ENCODE data around the gene NBPF19.
"Not testable (repeated sequence)": the region's sequence is repeated elsewhere in the genome, so short reads cannot be mapped to it uniquely, and the experiment has no call there.

The NBPF19 gene

DNA sequence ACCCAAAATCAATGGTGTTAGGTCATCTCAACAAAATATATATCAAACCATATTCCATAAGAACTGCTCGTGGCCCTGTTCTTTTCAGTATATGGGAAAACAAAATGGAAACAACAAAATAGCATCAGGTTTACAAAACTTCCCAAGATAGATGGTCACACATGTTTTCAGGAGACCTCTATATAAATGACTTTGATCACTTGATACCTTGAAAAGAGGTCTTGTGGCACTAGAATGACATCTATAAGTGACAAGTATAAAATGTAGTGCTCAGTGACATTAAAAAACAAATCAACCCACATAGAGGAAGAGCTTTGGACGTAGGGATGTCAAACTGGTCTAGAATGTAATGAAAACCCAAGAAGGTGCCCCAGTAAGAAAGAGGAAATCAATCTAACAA, at the start of gene NBPF19:
TSS of gene NBPF19 (plus strand) at position 301 of the 400 bp plus-strand sequence. CDS start 888 bp downstream, outside the sequence.
- DNase-seq (ENCODE audit: insufficient read length, low spot score) = not testable (repeated sequence)

DNA sequence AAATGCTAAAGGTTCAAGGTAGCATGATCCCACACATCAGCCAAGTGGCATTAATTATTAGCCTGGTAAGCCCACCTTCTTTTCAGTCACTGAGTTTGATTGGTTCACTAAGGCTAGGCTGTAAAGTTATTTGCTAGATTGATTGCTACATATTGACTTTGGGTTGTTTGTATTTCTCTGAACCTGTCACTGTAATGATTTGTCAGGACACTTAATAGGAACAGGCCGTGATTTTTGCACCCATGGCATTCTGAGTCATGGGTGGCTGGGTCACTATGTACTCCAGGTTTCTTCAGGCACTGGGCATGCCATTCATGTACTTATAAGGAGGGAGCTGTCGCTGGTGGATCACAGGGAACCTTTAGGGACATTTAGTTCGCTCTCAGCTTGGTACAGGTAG, 46.5 kb upstream of the NBPF19 start:
- FAIRE-seq; DNase-seq (ENCODE audit: insufficient read length, low spot score): not testable (repeated sequence)

More for the DNA sequence above, at the start of gene NBPF19:
- FAIRE-seq = not testable (repeated sequence)

DNA sequence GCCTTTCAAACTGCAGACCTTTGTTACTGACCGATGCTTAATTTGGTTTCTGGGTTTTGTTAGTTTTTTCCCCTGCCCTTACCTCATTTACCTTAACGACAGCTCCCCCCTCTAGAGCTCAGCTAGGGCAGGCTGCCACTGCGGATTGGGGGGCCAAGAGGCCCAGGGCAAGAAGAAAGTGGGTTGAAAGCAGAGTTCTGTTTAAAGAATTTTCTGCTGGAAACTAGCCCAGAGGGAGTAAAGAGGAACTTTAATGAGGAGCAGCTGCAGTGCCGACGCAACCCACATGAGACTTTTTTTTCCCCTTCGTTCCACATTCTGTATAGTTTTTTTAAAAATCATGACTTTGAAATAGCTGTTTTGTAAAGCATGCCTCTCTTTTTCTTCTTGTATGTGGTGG, 29.4 kb upstream of the NBPF19 start:
- not testable (repeated sequence) for DNase-seq (ENCODE audit: insufficient read length, low spot score); FAIRE-seq

DNA sequence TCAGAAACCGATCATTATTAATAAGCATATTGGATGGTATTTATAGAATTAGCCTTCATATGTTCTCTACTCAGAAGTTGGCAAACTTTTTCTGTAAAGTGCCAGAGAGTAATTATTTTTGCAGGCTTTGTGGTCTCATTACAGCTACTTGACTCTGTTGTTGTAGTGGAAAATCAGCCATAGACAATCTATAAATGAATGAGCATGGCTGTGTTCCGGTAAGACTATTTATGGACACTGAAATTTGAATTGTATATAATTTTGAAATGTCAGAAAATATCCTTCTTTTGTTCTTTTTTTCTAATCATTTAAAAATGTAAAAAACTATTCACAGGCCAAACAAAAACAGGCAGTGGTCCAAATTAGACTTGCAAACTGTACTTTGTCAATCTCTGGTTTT, 22.6 kb upstream of the NBPF19 start:
- not testable (repeated sequence) for DNase-seq (ENCODE audit: insufficient read length, low spot score); FAIRE-seq

GRCh38 chr1:149452652-149453051, 22.2 kb upstream of the NBPF19 start:
- not testable (repeated sequence) for DNase-seq (ENCODE audit: insufficient read length, low spot score); FAIRE-seq

- FAIRE-seq; DNase-seq (ENCODE audit: insufficient read length, low spot score): not testable (repeated sequence)
These were observed 83.5 kb downstream of the NBPF19 start for GRCh38 chr1:149558350-149558825.

DNA sequence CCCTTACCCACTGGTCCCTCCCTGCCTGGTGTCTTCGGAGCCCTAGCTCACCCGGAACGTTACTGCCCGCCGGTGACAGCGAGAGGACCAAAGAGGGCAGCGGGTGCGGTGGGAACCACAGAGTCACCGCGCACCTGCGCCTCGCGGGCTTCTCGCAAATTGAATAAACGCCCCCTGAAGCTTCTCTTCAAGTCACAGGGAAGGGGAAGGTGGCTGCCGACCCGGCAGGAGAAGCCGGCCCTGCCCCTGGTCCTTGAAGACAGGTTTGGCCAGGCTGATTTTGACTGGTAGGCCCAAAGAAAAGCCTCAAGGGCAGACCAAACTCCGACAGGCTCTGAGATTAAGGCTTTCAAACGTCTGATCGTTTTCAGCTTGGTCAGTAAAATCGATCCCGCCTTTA, 87.0 kb downstream of the NBPF19 start:
- FAIRE-seq; DNase-seq (ENCODE audit: insufficient read length, low spot score): not testable (repeated sequence)

GRCh38 chr1:149565485-149565884, 90.6 kb downstream of the NBPF19 start:
- not testable (repeated sequence) for FAIRE-seq; DNase-seq (ENCODE audit: insufficient read length, low spot score)

DNA sequence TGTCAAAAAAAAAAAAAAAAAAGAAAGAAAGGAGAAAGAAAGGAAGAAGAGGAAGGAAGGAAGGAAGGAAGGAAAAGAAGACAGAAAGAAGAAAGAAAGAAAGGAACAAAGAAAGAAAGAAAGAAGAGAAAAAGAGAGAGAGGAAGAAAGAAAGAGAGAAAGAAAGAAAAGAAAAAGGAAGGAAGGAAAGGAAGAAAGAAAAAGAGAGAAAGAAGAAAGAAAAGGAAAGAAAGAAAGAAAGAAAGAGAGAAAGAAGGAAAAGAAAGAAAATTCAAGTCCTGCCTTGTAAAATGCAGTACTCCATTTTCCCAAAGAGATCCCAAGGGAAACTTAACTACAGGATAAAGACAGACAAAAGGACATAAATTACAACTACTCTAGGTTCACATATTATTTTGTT, 97.9 kb downstream of the NBPF19 start:
- not testable (repeated sequence) for FAIRE-seq; DNase-seq (ENCODE audit: insufficient read length, low spot score)

GRCh38 chr1:149585592-149585991, 110.7 kb downstream of the NBPF19 start:
- FAIRE-seq; DNase-seq (ENCODE audit: insufficient read length, low spot score): not testable (repeated sequence)
